HepG2 (cell line): ENCODE data around the gene KDM3B. TPM values are rescaled to one million over a fixed set of nuclear protein-coding genes. Genes with fewer than 3 reads are reported as not detected.

ENCODE experiments used
- ELF1 ChIP-seq: sonication (generic); formaldehyde crosslinking; IDR thresholded peaks from 2 replicates; pipeline ENCODE4 v1.4.0; 2020; ENCODE audit warnings: missing genetic modification reagents
- IKZF1 ChIP-seq: fragments of 450-650 bp; IDR thresholded peaks from 2 replicates; pipeline ENCODE4 v1.7.1; 2016
- MIXL1 ChIP-seq: IDR thresholded peaks from 2 replicates; pipeline ENCODE4 v1.6.1; 2016
- MXD4 ChIP-seq: IDR thresholded peaks from 2 replicates; pipeline ENCODE4 v1.6.1; 2016; ENCODE audit warnings: mild to moderate bottlenecking, missing biosample characterization, missing genetic modification reagents
- NCOA2 ChIP-seq: sonication (generic); formaldehyde crosslinking; IDR thresholded peaks from 2 replicates; pipeline ENCODE4 v1.8.0; 2022; ENCODE audit warnings: inconsistent platforms
- NCOR1 ChIP-seq: fragments of 200-600 bp; sonication (generic); IDR thresholded peaks from 2 replicates; pipeline ENCODE4 v1.7.0; 2017; ENCODE audit warnings: antibody characterized with exemption, low read length, borderline replicate concordance
- NFAT5 ChIP-seq: sonication (generic); formaldehyde crosslinking; IDR thresholded peaks from 2 replicates; pipeline ENCODE4 v1.4.0; 2020; ENCODE audit warnings: missing genetic modification reagents
- SATB2 ChIP-seq: sonication (generic); formaldehyde crosslinking; IDR thresholded peaks from 2 replicates; pipeline ENCODE4 v1.5.0; 2020; ENCODE audit warnings: missing genetic modification reagents
- SMAD3 ChIP-seq: sonication (generic); formaldehyde crosslinking; IDR thresholded peaks from 2 replicates; pipeline ENCODE4 v1.4.0; 2020; ENCODE audit warnings: missing genetic modification reagents
- SMAD9 ChIP-seq: sonication (generic); formaldehyde crosslinking; IDR thresholded peaks from 2 replicates; pipeline ENCODE4 v1.5.1; 2020; ENCODE audit warnings: mild to moderate bottlenecking, missing genetic modification reagents
- SRF ChIP-seq: IDR thresholded peaks from 2 replicates; pipeline ENCODE4 v1.6.1; 2011; ENCODE audit warnings: mild to moderate bottlenecking, low read depth, low read length, moderate library complexity
- ZNF563 ChIP-seq: sonication (generic); formaldehyde crosslinking; IDR thresholded peaks from 2 replicates; pipeline ENCODE4 v1.8.0; 2022; ENCODE audit warnings: mild to moderate bottlenecking, moderate library complexity, missing genetic modification reagents
- ZNF598 ChIP-seq: sonication (generic); formaldehyde crosslinking; IDR thresholded peaks from 2 replicates; pipeline ENCODE4 v1.5.1; 2020; ENCODE audit warnings: mild to moderate bottlenecking, missing genetic modification reagents, borderline replicate concordance
- ZNF607 ChIP-seq: sonication (generic); formaldehyde crosslinking; IDR thresholded peaks from 2 replicates; pipeline ENCODE4 v1.5.1; 2020; ENCODE audit warnings: missing genetic modification reagents, mild to moderate bottlenecking, borderline replicate concordance
- ZNF703 ChIP-seq: sonication (generic); formaldehyde crosslinking; IDR thresholded peaks from 2 replicates; pipeline ENCODE4 v1.5.1; 2020; ENCODE audit warnings: missing genetic modification reagents, mild to moderate bottlenecking, moderate library complexity, borderline replicate concordance
- ZNF782 ChIP-seq: sonication (generic); formaldehyde crosslinking; IDR thresholded peaks from 2 replicates; pipeline ENCODE4 v1.4.0; 2020; ENCODE audit warnings: missing genetic modification reagents, mild to moderate bottlenecking, borderline replicate concordance
- ZNF792 ChIP-seq: IDR thresholded peaks from 2 replicates; pipeline ENCODE4 v1.6.1; 2016
- polyA plus RNA-seq, 8 experiments: library from polyadenylated mRNA; depleted of rRNA in 3 of 8; stranded (reverse) in 7 of 8; unstranded in 1 of 8; fragments of >200 nt; fragmentation: Illumina TruSeq in 4 of 8; extraction: Trizol in 4 of 8; gene quantifications; 2 replicates each; pipeline versions ENCODE4 v1.2.1 to v1.2.3, GENCODE V29; 2011 to 2016; ENCODE audit warnings: low read depth in 4 of 8, missing spikeins in 1 of 8, mixed read lengths in 1 of 8; ENCODE audit not compliant: insufficient read depth in 1 of 8
- total RNA-seq, 5 experiments: library from RNA; depleted of rRNA; stranded (reverse); fragments of >200 nt; fragmentation: Illumina TruSeq; extraction: Trizol; gene quantifications; 2 replicates each; pipeline ENCODE4 v1.2.3, GENCODE V29; 2016; ENCODE audit warnings: low read depth in 1 of 5
- TF ChIP-seq, protein P1 (sequence below): sonication (generic); formaldehyde crosslinking; IDR thresholded peaks from 2 replicates; pipeline ENCODE4 v1.5.0; 2020; ENCODE audit warnings: missing genetic modification reagents
- TF ChIP-seq, protein P2 (sequence below): sonication (generic); formaldehyde crosslinking; IDR thresholded peaks from 2 replicates; pipeline ENCODE4 v1.4.0; 2020; ENCODE audit warnings: missing genetic modification reagents
- TF ChIP-seq, protein P3 (sequence below): sonication (generic); formaldehyde crosslinking; IDR thresholded peaks from 2 replicates; pipeline ENCODE4 v1.4.0; 2020; ENCODE audit warnings: missing genetic modification reagents

Gene KDM3B
- total and polyA plus RNA-seq, 2 of the 13 experiments (the other 11 are each of a cell fraction or from before 2014, with no cell fraction given), result 19.7 to 34.3 TPM

- 0 out of 2 replicates have a peak, but pooled peaks have one; percentile 55 for TF ChIP-seq NFAT5
- no peak for TF ChIP-seq IKZF1
- TF ChIP-seq, protein P1, sequence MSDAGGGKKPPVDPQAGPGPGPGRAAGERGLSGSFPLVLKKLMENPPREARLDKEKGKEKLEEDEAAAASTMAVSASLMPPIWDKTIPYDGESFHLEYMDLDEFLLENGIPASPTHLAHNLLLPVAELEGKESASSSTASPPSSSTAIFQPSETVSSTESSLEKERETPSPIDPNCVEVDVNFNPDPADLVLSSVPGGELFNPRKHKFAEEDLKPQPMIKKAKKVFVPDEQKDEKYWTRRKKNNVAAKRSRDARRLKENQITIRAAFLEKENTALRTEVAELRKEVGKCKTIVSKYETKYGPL (CRISPR knock-in tag), result peak; percentile 19; the same call in 1 of the 2 replicates
- peak; percentile 47; the same call in 1 of the 2 replicates for TF ChIP-seq MXD4
- TF ChIP-seq SMAD9 (CRISPR knock-in tag), result 0 out of 2 replicates have a peak, but pooled peaks have one; percentile 63
- peak; percentile 51; the same call in 1 of the 2 replicates for TF ChIP-seq SMAD3 (CRISPR knock-in tag)
- TF ChIP-seq SRF, result no peak
- TF ChIP-seq, protein P2, sequence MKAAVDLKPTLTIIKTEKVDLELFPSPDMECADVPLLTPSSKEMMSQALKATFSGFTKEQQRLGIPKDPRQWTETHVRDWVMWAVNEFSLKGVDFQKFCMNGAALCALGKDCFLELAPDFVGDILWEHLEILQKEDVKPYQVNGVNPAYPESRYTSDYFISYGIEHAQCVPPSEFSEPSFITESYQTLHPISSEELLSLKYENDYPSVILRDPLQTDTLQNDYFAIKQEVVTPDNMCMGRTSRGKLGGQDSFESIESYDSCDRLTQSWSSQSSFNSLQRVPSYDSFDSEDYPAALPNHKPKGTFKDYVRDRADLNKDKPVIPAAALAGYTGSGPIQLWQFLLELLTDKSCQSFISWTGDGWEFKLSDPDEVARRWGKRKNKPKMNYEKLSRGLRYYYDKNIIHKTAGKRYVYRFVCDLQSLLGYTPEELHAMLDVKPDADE, result 0 out of 2 replicates have a peak, but pooled peaks have one; percentile 18
- no peak for TF ChIP-seq ZNF703 (CRISPR knock-in tag)
- TF ChIP-seq ZNF607 (CRISPR knock-in tag), result peak; percentile 96
- peak; percentile 43; the same call in 1 of the 2 replicates for TF ChIP-seq ZNF598
- 0 out of 2 replicates have a peak, but pooled peaks have one; percentile 56 for TF ChIP-seq SATB2 (CRISPR knock-in tag)
- no peak for TF ChIP-seq NCOR1
- TF ChIP-seq MIXL1 (CRISPR knock-in tag), result 0 out of 2 replicates have a peak, but pooled peaks have one; percentile 38
- TF ChIP-seq ZNF563 (CRISPR knock-in tag), result peak; percentile 27; the same call in 1 of the 2 replicates
- no peak for TF ChIP-seq ZNF782 (CRISPR knock-in tag)
- TF ChIP-seq, protein P3, sequence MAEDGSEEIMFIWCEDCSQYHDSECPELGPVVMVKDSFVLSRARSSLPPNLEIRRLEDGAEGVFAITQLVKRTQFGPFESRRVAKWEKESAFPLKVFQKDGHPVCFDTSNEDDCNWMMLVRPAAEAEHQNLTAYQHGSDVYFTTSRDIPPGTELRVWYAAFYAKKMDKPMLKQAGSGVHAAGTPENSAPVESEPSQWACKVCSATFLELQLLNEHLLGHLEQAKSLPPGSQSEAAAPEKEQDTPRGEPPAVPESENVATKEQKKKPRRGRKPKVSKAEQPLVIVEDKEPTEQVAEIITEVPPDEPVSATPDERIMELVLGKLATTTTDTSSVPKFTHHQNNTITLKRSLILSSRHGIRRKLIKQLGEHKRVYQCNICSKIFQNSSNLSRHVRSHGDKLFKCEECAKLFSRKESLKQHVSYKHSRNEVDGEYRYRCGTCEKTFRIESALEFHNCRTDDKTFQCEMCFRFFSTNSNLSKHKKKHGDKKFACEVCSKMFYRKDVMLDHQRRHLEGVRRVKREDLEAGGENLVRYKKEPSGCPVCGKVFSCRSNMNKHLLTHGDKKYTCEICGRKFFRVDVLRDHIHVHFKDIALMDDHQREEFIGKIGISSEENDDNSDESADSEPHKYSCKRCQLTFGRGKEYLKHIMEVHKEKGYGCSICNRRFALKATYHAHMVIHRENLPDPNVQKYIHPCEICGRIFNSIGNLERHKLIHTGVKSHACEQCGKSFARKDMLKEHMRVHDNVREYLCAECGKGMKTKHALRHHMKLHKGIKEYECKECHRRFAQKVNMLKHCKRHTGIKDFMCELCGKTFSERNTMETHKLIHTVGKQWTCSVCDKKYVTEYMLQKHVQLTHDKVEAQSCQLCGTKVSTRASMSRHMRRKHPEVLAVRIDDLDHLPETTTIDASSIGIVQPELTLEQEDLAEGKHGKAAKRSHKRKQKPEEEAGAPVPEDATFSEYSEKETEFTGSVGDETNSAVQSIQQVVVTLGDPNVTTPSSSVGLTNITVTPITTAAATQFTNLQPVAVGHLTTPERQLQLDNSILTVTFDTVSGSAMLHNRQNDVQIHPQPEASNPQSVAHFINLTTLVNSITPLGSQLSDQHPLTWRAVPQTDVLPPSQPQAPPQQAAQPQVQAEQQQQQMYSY (CRISPR knock-in tag), result no peak
- peak; percentile 44; the same call in 1 of the 2 replicates for TF ChIP-seq NCOA2 (CRISPR knock-in tag)
- peak; percentile 90; the same call in 1 of the 2 replicates for TF ChIP-seq ZNF792 (CRISPR knock-in tag)
- peak; percentile 77 for TF ChIP-seq ELF1
Observed at GRCh38 chr5:138459311-138459933, 106.9 kb downstream of the KDM3B start (continued).
